ENCODE measurements around the gene CA4.
"Not testable (repeated sequence)": the region's sequence is repeated elsewhere in the genome, so short reads cannot be mapped to it uniquely, and the experiment has no call there.

Gene CA4

GRCh38 chr17:60174035-60174434 is 24.3 kb downstream of the CA4 start:
- H3K36me3 ChIP-seq = peaks cover 39% of the 10 kb centered on the region
- H3K27me3 ChIP-seq = no peaks in the 10 kb centered on the region
- H3K4me3 ChIP-seq (ENCODE audit: low read depth in 1 of 2, low read length in 1 of 2) = no peak overlapping the region
- peak overlapping the region; percentile 92 for H3K27ac ChIP-seq
- peaks cover 47 to 57% of the 10 kb centered on the region in 2 experiments for H3K4me1 ChIP-seq (ENCODE audit: control insufficient read depth in 1 of 2, insufficient read depth in 1 of 2, low read depth in 1 of 2, low read length in 1 of 2)
- TF ChIP-seq, protein P1, sequence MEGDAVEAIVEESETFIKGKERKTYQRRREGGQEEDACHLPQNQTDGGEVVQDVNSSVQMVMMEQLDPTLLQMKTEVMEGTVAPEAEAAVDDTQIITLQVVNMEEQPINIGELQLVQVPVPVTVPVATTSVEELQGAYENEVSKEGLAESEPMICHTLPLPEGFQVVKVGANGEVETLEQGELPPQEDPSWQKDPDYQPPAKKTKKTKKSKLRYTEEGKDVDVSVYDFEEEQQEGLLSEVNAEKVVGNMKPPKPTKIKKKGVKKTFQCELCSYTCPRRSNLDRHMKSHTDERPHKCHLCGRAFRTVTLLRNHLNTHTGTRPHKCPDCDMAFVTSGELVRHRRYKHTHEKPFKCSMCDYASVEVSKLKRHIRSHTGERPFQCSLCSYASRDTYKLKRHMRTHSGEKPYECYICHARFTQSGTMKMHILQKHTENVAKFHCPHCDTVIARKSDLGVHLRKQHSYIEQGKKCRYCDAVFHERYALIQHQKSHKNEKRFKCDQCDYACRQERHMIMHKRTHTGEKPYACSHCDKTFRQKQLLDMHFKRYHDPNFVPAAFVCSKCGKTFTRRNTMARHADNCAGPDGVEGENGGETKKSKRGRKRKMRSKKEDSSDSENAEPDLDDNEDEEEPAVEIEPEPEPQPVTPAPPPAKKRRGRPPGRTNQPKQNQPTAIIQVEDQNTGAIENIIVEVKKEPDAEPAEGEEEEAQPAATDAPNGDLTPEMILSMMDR (IDR thresholded peaks at IDR 0.05) = no peak
- no peaks in the 10 kb centered on the region for H3K9me3 ChIP-seq

DNA sequence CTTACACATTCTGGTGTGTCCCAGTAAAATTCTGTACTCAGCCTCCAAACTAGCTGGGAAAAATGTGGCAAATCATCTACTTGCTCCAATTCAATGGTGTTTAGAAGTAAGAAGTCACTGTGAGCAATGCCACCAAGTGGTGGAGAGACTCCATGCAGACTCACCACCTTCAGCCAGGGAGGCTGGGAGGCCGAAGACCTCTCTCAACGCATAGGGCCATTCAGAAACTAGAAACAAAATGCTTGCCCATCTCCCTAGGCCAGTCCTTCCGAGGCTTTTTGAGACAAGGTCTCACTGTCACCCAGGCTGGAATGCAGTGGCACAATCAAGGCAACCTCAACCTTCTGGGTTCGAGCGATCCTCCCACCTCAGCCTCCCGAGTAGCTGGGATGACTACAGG is 25.0 kb downstream of the CA4 start:
- Histone ChIP-seq H3K27ac (peak overlapping the region; percentile 92), H3K4me1 (ENCODE audit: control insufficient read depth in 1 of 2, insufficient read depth in 1 of 2, low read depth in 1 of 2, low read length in 1 of 2) (peaks cover 40 to 49% of the 10 kb centered on the region in 2 experiments), H3K36me3 (peaks cover 46% of the 10 kb centered on the region)
- H3K27me3 ChIP-seq; H3K9me3 ChIP-seq; H3K4me3 ChIP-seq (ENCODE audit: low read depth in 1 of 2, low read length in 1 of 2): not testable (repeated sequence)

DNA sequence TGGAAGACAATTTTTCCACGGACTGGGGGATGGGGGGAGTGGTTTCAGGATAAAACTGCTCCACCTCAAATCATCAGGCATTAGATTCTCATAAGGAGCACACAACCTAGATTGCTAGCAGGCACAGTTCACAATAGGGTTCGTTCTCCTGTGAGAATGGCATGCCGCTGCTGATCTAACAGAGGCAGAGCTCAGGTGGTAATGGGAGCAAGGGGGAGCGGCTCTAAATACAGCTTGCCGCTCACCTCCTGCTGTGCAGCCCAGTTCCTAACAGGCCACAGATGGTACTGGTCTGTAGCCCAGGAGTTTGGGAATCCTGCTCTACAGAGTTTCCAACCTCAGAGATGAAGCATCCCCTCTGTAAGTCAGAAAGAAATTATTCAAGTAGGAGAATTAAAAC is 27.0 kb downstream of the CA4 start:
- not testable (repeated sequence) for H3K27me3 ChIP-seq; H3K27ac ChIP-seq; H3K4me3 ChIP-seq (ENCODE audit: low read depth in 1 of 2, low read length in 1 of 2)

GRCh38 chr17:60178180-60178579 is 28.4 kb downstream of the CA4 start:
- H3K27me3 ChIP-seq; H3K9me3 ChIP-seq; H3K4me3 ChIP-seq (ENCODE audit: low read depth in 1 of 2, low read length in 1 of 2): not testable (repeated sequence)
- Histone ChIP-seq H3K4me1 (ENCODE audit: control insufficient read depth in 1 of 2, insufficient read depth in 1 of 2, low read depth in 1 of 2, low read length in 1 of 2) (peaks cover 8 to 19% of the 10 kb centered on the region in 2 experiments), H3K36me3 (peaks cover 80% of the 10 kb centered on the region), H3K27ac (peak overlapping the region; percentile 50)

More for the DNA sequence above, 27.0 kb downstream of the CA4 start:
- not testable (repeated sequence) for H3K9me3 ChIP-seq
- H3K36me3 ChIP-seq = peaks cover 66% of the 10 kb centered on the region
- peaks cover 20 to 29% of the 10 kb centered on the region in 2 experiments for H3K4me1 ChIP-seq (ENCODE audit: control insufficient read depth in 1 of 2, insufficient read depth in 1 of 2, low read depth in 1 of 2, low read length in 1 of 2)

- H3K9me3 ChIP-seq; H3K27ac ChIP-seq; H3K27me3 ChIP-seq; H3K4me3 ChIP-seq (ENCODE audit: low read depth in 1 of 2, low read length in 1 of 2): not testable (repeated sequence)
- peaks cover 4 to 12% of the 10 kb centered on the region in 2 experiments for H3K4me1 ChIP-seq (ENCODE audit: control insufficient read depth in 1 of 2, insufficient read depth in 1 of 2, low read depth in 1 of 2, low read length in 1 of 2)
- peaks cover 97% of the 10 kb centered on the region for H3K36me3 ChIP-seq
Observed at GRCh38 chr17:60180380-60180779, 30.6 kb downstream of the CA4 start.

GRCh38 chr17:60186372-60186771 is 36.6 kb downstream of the CA4 start:
- not testable (repeated sequence) for H3K4me3 ChIP-seq (ENCODE audit: low read depth in 1 of 2, low read length in 1 of 2); H3K27me3 ChIP-seq; H3K9me3 ChIP-seq
- peak overlapping the region; percentile 57 for H3K27ac ChIP-seq
- H3K36me3 ChIP-seq = peaks cover 97% of the 10 kb centered on the region
- H3K4me1 ChIP-seq (ENCODE audit: control insufficient read depth in 1 of 2, insufficient read depth in 1 of 2, low read depth in 1 of 2, low read length in 1 of 2) = peaks cover 26 to 28% of the 10 kb centered on the region in 2 experiments

GRCh38 chr17:60186846-60187745 is 37.3 kb downstream of the CA4 start:
- Histone ChIP-seq H3K27ac (peak overlapping the region; percentile 57), H3K4me1 (ENCODE audit: control insufficient read depth in 1 of 2, insufficient read depth in 1 of 2, low read depth in 1 of 2, low read length in 1 of 2) (peaks cover 26 to 28% of the 10 kb centered on the region in 2 experiments), H3K36me3 (peaks cover 97% of the 10 kb centered on the region)
- H3K27me3 ChIP-seq; H3K4me3 ChIP-seq (ENCODE audit: low read depth in 1 of 2, low read length in 1 of 2); H3K9me3 ChIP-seq: not testable (repeated sequence)

GRCh38 chr17:60188759-60189158 is 39.0 kb downstream of the CA4 start:
- no peaks in the 10 kb centered on the region for H3K27me3 ChIP-seq
- peak overlapping the region; percentile 20 for H3K27ac ChIP-seq
- no peaks in the 10 kb centered on the region for H3K9me3 ChIP-seq
- peaks cover 26 to 28% of the 10 kb centered on the region in 2 experiments for H3K4me1 ChIP-seq (ENCODE audit: control insufficient read depth in 1 of 2, insufficient read depth in 1 of 2, low read depth in 1 of 2, low read length in 1 of 2)
- TF ChIP-seq, protein P1 (IDR thresholded peaks at IDR 0.05) = no peak
- H3K36me3 ChIP-seq = peaks cover 97% of the 10 kb centered on the region
- no peak overlapping the region for H3K4me3 ChIP-seq (ENCODE audit: low read depth in 1 of 2, low read length in 1 of 2)

- H3K27me3 ChIP-seq; H3K4me3 ChIP-seq (ENCODE audit: low read depth in 1 of 2, low read length in 1 of 2); H3K9me3 ChIP-seq; H3K27ac ChIP-seq: not testable (repeated sequence)
- Histone ChIP-seq H3K4me1 (ENCODE audit: control insufficient read depth in 1 of 2, insufficient read depth in 1 of 2, low read depth in 1 of 2, low read length in 1 of 2) (peaks cover 26 to 28% of the 10 kb centered on the region in 2 experiments), H3K36me3 (peaks cover 97% of the 10 kb centered on the region)
Observed at GRCh38 chr17:60190032-60190431, 40.3 kb downstream of the CA4 start.

- Histone ChIP-seq H3K4me1 (ENCODE audit: control insufficient read depth in 1 of 2, insufficient read depth in 1 of 2, low read depth in 1 of 2, low read length in 1 of 2) (peaks cover 12 to 16% of the 10 kb centered on the region in 2 experiments), H3K36me3 (peaks cover 100% of the 10 kb centered on the region)
- not testable (repeated sequence) for H3K9me3 ChIP-seq; H3K27ac ChIP-seq; H3K27me3 ChIP-seq; H3K4me3 ChIP-seq (ENCODE audit: low read depth in 1 of 2, low read length in 1 of 2)
Observed at GRCh38 chr17:60193032-60193431, 43.3 kb downstream of the CA4 start.

Data from neutrophil (primary cell).